Right forelimb (tissue), 1 donor: ENCODE measurements around the gene CBFA2T3.

ENCODE experiments used
- DNase-seq: peaks from one replicate; pipeline ENCODE4 v3.0.0-alpha.2; 2018

Gene CBFA2T3

DNA sequence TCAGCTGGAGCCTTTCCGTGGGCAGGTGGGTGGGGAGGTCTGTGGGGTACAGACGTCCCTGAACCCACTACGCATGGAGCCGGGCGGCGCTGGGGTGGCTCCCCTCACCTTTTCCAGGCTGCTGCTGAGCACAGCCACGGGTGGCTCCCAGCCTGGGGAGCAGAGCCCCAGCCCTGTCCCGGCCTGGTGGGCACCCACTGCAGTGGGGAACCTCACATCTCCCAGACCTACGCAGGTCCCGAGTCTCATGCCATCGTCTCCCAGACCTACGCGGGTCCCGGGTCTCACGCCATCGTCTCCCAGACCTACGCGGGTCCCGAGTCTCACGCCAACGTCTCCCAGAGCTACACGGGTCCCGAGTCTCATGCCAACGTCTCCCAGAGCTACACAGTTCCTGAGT lies 148.3 kb downstream of the CBFA2T3 start:
- DNase-seq, result no peak

DNA sequence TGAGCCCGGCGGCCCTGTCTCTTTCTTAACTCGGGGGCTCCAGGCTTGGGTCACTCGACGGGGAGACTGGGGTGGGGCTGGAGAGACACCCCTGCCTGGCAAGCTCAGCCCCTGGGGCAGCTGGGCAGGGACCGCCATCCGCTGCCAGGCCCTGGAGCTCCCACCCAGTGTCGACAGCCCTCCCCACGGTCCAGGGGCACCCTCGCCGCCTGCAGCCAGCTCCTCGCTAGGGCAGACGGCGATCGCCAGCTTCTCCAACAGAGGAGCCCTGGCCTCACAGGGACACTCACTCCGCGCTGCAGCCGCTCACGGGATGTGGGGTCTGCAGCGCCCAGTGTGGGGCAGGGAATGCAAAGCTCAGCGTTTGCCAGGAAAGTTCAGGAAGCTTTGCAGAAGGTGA lies 149.3 kb downstream of the CBFA2T3 start:
- no peak for DNase-seq

- no peak for DNase-seq
Measured at GRCh38 chr16:88826070-88826840, 150.8 kb downstream of the CBFA2T3 start.

DNA sequence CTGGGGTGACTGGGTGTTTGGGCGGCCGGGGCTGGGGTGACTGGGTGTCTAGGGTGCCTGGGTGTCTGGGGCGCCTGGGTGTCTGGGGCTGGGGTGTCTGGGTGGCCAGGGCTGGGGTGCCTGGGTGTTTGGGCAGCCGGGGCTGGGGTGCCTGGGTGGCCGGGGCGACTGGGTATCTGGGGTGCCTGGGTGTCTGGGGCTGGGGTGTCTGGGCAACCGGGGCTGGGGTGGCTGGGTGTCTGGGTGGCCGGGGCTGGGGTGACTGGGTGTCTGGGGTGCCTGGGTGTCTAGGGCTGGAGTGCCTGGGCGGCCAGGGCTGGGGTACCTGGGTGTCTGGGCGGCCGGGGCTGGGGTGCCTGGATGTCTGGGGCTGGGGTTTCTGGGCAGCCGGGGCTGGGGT lies 151.9 kb downstream of the CBFA2T3 start:
- no peak for DNase-seq
